SJCRH30 (cell line): ENCODE data around the gene NPR2. TPM values are rescaled to one million over a fixed set of nuclear protein-coding genes. Genes with fewer than 3 reads are reported as not detected.

Experiments used
- DNase-seq, 2 experiments: peaks; one replicate each; pipeline ENCODE4 v3.0.0-alpha.2; 2015 to 2020
- H3K27ac ChIP-seq: fragments of 250-450 bp; sonication (Bioruptor Pico); 2 replicates; pipeline ENCODE4 v1.5.1; 2020; ENCODE audit warnings: mild to moderate bottlenecking, moderate library complexity
- H3K27me3 ChIP-seq: fragments of 250-450 bp; sonication (Bioruptor Pico); 2 replicates; pipeline ENCODE4 v1.5.1; 2020; ENCODE audit warnings: mild to moderate bottlenecking, moderate library complexity
- H3K36me3 ChIP-seq: fragments of 250-450 bp; sonication (Bioruptor Pico); 2 replicates; pipeline ENCODE4 v1.5.1; 2020; ENCODE audit warnings: mild to moderate bottlenecking, moderate library complexity
- H3K4me1 ChIP-seq: fragments of 250-450 bp; sonication (Bioruptor Pico); 2 replicates; pipeline ENCODE4 v1.5.1; 2020; ENCODE audit warnings: mild to moderate bottlenecking, moderate library complexity
- H3K4me3 ChIP-seq: fragments of 250-450 bp; sonication (Bioruptor Pico); 2 replicates; pipeline ENCODE4 v1.5.1; 2020; ENCODE audit warnings: mild to moderate bottlenecking, moderate library complexity
- H3K9me3 ChIP-seq: fragments of 250-450 bp; sonication (Bioruptor Pico); replicated peaks from 2 replicates; pipeline ENCODE4 v1.5.1; 2020; ENCODE audit warnings: mild to moderate bottlenecking, moderate library complexity
- total RNA-seq: library from RNA; depleted of rRNA; stranded (reverse); fragments of >200 nt; shearing (Covaris generic); gene quantifications from 2 replicates; pipeline ENCODE4 v1.2.3, GENCODE V29; 2014

NPR2 gene
- total RNA-seq, 1 experiment from 2014 or later, result 0.24 TPM

GRCh38 chr9:35840881-35841644, 49.7 kb downstream of the NPR2 start:
- DNase-seq, result no peak
- H3K36me3 ChIP-seq, result no peaks in the 10 kb centered on the region
- no peaks in the 10 kb centered on the region for H3K27me3 ChIP-seq
- H3K4me1 ChIP-seq, result no peaks in the 10 kb centered on the region
- H3K27ac ChIP-seq, result no peak overlapping the region
- no peaks in the 10 kb centered on the region for H3K9me3 ChIP-seq
- no peak overlapping the region for H3K4me3 ChIP-seq

- no peak for DNase-seq
- H3K36me3 ChIP-seq, result no peaks in the 10 kb centered on the region
- no peaks in the 10 kb centered on the region for H3K27me3 ChIP-seq
- no peaks in the 10 kb centered on the region for H3K4me1 ChIP-seq
- no peak overlapping the region for H3K27ac ChIP-seq
- H3K4me3 ChIP-seq, result no peak overlapping the region
- H3K9me3 ChIP-seq, result no peaks in the 10 kb centered on the region
These were observed 50.2 kb downstream of the NPR2 start for GRCh38 chr9:35841645-35841900.

GRCh38 chr9:35842020-35842745, 50.8 kb downstream of the NPR2 start:
- Histone ChIP-seq H3K4me3 (no peak overlapping the region), H3K4me1 (no peaks in the 10 kb centered on the region; the same call in 1 of the 2 replicates), H3K9me3 (no peaks in the 10 kb centered on the region), H3K27me3 (no peaks in the 10 kb centered on the region), H3K36me3 (no peaks in the 10 kb centered on the region), H3K27ac (no peak overlapping the region)
- no peak for DNase-seq

- H3K36me3 ChIP-seq, result no peaks in the 10 kb centered on the region
- H3K9me3 ChIP-seq, result no peaks in the 10 kb centered on the region
- no peak overlapping the region for H3K27ac ChIP-seq
- no peaks in the 10 kb centered on the region for H3K27me3 ChIP-seq
- DNase-seq, result no peak
- H3K4me1 ChIP-seq, result peaks cover 4% of the 10 kb centered on the region
- H3K4me3 ChIP-seq, result no peak overlapping the region
These were observed 51.4 kb downstream of the NPR2 start for GRCh38 chr9:35842795-35843194.

- no peaks in the 10 kb centered on the region for H3K27me3 ChIP-seq
- H3K27ac ChIP-seq, result no peak overlapping the region
- DNase-seq, result no peak
- H3K4me1 ChIP-seq, result peaks cover 7% of the 10 kb centered on the region
- no peaks in the 10 kb centered on the region for H3K36me3 ChIP-seq
- no peaks in the 10 kb centered on the region for H3K9me3 ChIP-seq
- no peak overlapping the region for H3K4me3 ChIP-seq
These were observed 53.4 kb downstream of the NPR2 start for GRCh38 chr9:35844628-35845270.

- H3K4me1 ChIP-seq, result peaks cover 7% of the 10 kb centered on the region
- no peak overlapping the region for H3K27ac ChIP-seq
- no peak overlapping the region for H3K4me3 ChIP-seq
- H3K36me3 ChIP-seq, result no peaks in the 10 kb centered on the region
- DNase-seq, result no peak
- H3K27me3 ChIP-seq, result no peaks in the 10 kb centered on the region
- no peaks in the 10 kb centered on the region for H3K9me3 ChIP-seq
These were observed 54.7 kb downstream of the NPR2 start for GRCh38 chr9:35845824-35846771.

- DNase-seq, result peak; percentile 72 to 79
- Histone ChIP-seq H3K4me3 (no peak overlapping the region), H3K9me3 (no peaks in the 10 kb centered on the region), H3K36me3 (no peaks in the 10 kb centered on the region), H3K27me3 (no peaks in the 10 kb centered on the region), H3K27ac (peak overlapping the region; percentile 7; the same call in 1 of the 2 replicates), H3K4me1 (peaks cover 7% of the 10 kb centered on the region)
These were observed 56.6 kb downstream of the NPR2 start for GRCh38 chr9:35847792-35848572.

GRCh38 chr9:35852267-35852815, 61.0 kb downstream of the NPR2 start:
- DNase-seq, result no peak
- no peak overlapping the region for H3K27ac ChIP-seq
- H3K9me3 ChIP-seq, result no peaks in the 10 kb centered on the region
- no peaks in the 10 kb centered on the region for H3K36me3 ChIP-seq
- no peak overlapping the region for H3K4me3 ChIP-seq
- H3K27me3 ChIP-seq, result no peaks in the 10 kb centered on the region
- peaks cover 7% of the 10 kb centered on the region for H3K4me1 ChIP-seq

- Histone ChIP-seq H3K36me3 (no peaks in the 10 kb centered on the region), H3K9me3 (no peaks in the 10 kb centered on the region), H3K4me1 (no peaks in the 10 kb centered on the region), H3K27ac (no peak overlapping the region), H3K4me3 (no peak overlapping the region), H3K27me3 (no peaks in the 10 kb centered on the region)
- no peak for DNase-seq
These were observed 61.8 kb downstream of the NPR2 start for GRCh38 chr9:35852876-35853865.

- no peaks in the 10 kb centered on the region for H3K9me3 ChIP-seq
- no peaks in the 10 kb centered on the region for H3K27me3 ChIP-seq
- H3K4me3 ChIP-seq, result no peak overlapping the region
- no peaks in the 10 kb centered on the region for H3K36me3 ChIP-seq
- H3K4me1 ChIP-seq, result no peaks in the 10 kb centered on the region
- no peak overlapping the region for H3K27ac ChIP-seq
- no peak for DNase-seq
These were observed 62.8 kb downstream of the NPR2 start for GRCh38 chr9:35854091-35854762.

GRCh38 chr9:35856206-35856605, 64.8 kb downstream of the NPR2 start:
- no peaks in the 10 kb centered on the region for H3K27me3 ChIP-seq
- no peaks in the 10 kb centered on the region for H3K36me3 ChIP-seq
- no peaks in the 10 kb centered on the region for H3K4me1 ChIP-seq
- H3K27ac ChIP-seq, result no peak overlapping the region
- H3K4me3 ChIP-seq, result no peak overlapping the region
- no peaks in the 10 kb centered on the region for H3K9me3 ChIP-seq
- no peak for DNase-seq

GRCh38 chr9:35856882-35857281, 65.5 kb downstream of the NPR2 start:
- Histone ChIP-seq H3K9me3 (no peaks in the 10 kb centered on the region), H3K4me1 (no peaks in the 10 kb centered on the region), H3K36me3 (no peaks in the 10 kb centered on the region), H3K27me3 (no peaks in the 10 kb centered on the region), H3K4me3 (no peak overlapping the region), H3K27ac (no peak overlapping the region)
- no peak for DNase-seq
